HEK293 (cell line): ENCODE results near the gene TIMM10B.

Experiments used
- CTCF ChIA-PET: fragments of 350-600 bp; formaldehyde crosslinking; extraction: SDS; loops from one replicate; lab custom pipeline; 2021; ENCODE audit warnings: antibody characterized with exemption; lab: Yijun Ruan, JAX
- POLR2A ChIA-PET: fragments of 300-600 bp; formaldehyde crosslinking; extraction: SDS; loops from one replicate; lab custom pipeline; 2020; ENCODE audit warnings: antibody characterized with exemption, inconsistent platforms; lab: Yijun Ruan, JAX
- H3K27ac ChIP-seq: fragments of 200-500 bp; sonication (Bioruptor generic); 2 replicates; pipeline ENCODE4 v1.5.1; 2014; ENCODE audit warnings: low read depth, low read length, control low read depth, inconsistent platforms; ENCODE audit errors: extremely low read depth
- H3K36me3 ChIP-seq, 2 experiments: fragments of 200-500 bp in 1 of 2; sonication (Bioruptor generic) in 1 of 2; 1 replicate in 1 of 2; 2 replicates in 1 of 2; pipeline ENCODE4 v1.5.1; 2014 to 2017; ENCODE audit warnings: inconsistent platforms in 2 of 2, low read length in 2 of 2; ENCODE audit not compliant: control insufficient read depth in 2 of 2, insufficient read depth in 1 of 2
- H3K4me1 ChIP-seq: fragments of 200-500 bp; sonication (Bioruptor generic); 2 replicates; pipeline ENCODE4 v1.5.1; 2014; ENCODE audit warnings: mild to moderate bottlenecking, low read length, inconsistent platforms; ENCODE audit not compliant: control insufficient read depth, insufficient read depth
- H3K4me3 ChIP-seq: 2 replicates; pipeline ENCODE4 v1.5.1; 2011; ENCODE audit warnings: low read depth, mild to moderate bottlenecking, control low read depth, low read length, moderate library complexity
- H3K9me3 ChIP-seq: fragments of 200-500 bp; sonication (Bioruptor generic); 2 replicates; pipeline ENCODE4 v1.5.1; 2014; ENCODE audit warnings: low read depth, low read length, inconsistent platforms; ENCODE audit not compliant: control insufficient read depth, insufficient read depth
- CTCF ChIP-seq: fragments of 450-650 bp; formaldehyde crosslinking; IDR thresholded peaks from 2 replicates; pipeline ENCODE4 v1.5.1; 2016; ENCODE audit warnings: missing biosample characterization, missing genetic modification characterization
- EGR2 ChIP-seq: fragments of 450-650 bp; formaldehyde crosslinking; IDR thresholded peaks from 2 replicates; pipeline ENCODE4 v1.5.1; 2016; ENCODE audit warnings: low read depth, missing biosample characterization, missing genetic modification characterization
- SETDB1 ChIP-seq: IDR thresholded peaks from one replicate; pipeline ENCODE4 v1.6.1; 2017; ENCODE audit warnings: mild to moderate bottlenecking, low read length, moderate library complexity, mixed read lengths; ENCODE audit not compliant: insufficient read length
- ZBTB17 ChIP-seq: fragments of 450-650 bp; formaldehyde crosslinking; IDR thresholded peaks from 2 replicates; pipeline ENCODE4 v1.5.1; 2016; ENCODE audit warnings: missing biosample characterization, missing genetic modification characterization
- ZBTB44 ChIP-seq: fragments of 450-650 bp; IDR thresholded peaks from 2 replicates; pipeline ENCODE4 v1.5.1; 2018; ENCODE audit warnings: missing biosample characterization, mild to moderate bottlenecking, missing genetic modification characterization
- ZBTB6 ChIP-seq: fragments of 450-650 bp; formaldehyde crosslinking; IDR thresholded peaks from 2 replicates; pipeline ENCODE4 v1.5.1; 2017; ENCODE audit warnings: missing biosample characterization, missing genetic modification characterization
- ZNF155 ChIP-seq: fragments of 450-650 bp; formaldehyde crosslinking; IDR thresholded peaks from 2 replicates; pipeline ENCODE4 v1.5.1; 2016; ENCODE audit warnings: missing biosample characterization, missing genetic modification characterization
- ZNF280D ChIP-seq: fragments of 450-650 bp; formaldehyde crosslinking; IDR thresholded peaks from 2 replicates; pipeline ENCODE4 v1.5.1; 2016; ENCODE audit warnings: missing biosample characterization, missing genetic modification characterization
- ZNF366 ChIP-seq: fragments of 450-650 bp; formaldehyde crosslinking; conservative IDR thresholded peaks from 2 replicates; pipeline ENCODE4 v1.5.1; 2016; ENCODE audit warnings: missing biosample characterization, missing genetic modification characterization
- ZNF426 ChIP-seq: fragments of 450-650 bp; formaldehyde crosslinking; IDR thresholded peaks from 2 replicates; pipeline ENCODE4 v1.5.1; 2017; ENCODE audit warnings: missing biosample characterization, missing genetic modification characterization, mild to moderate bottlenecking, inconsistent platforms, moderate library complexity
- ZNF626 ChIP-seq: fragments of 450-650 bp; sonication (Bioruptor Pico); formaldehyde crosslinking; IDR thresholded peaks from 2 replicates; pipeline ENCODE4 v1.5.1; 2018; ENCODE audit warnings: missing biosample characterization, missing genetic modification characterization, inconsistent platforms
- ZNF664 ChIP-seq: fragments of 450-650 bp; formaldehyde crosslinking; IDR thresholded peaks from 2 replicates; pipeline ENCODE4 v1.5.1; 2016; ENCODE audit warnings: missing biosample characterization, missing genetic modification characterization
- ZNF677 ChIP-seq: fragments of 450-650 bp; IDR thresholded peaks from 2 replicates; pipeline ENCODE4 v1.5.0; 2018; ENCODE audit warnings: missing biosample characterization, mild to moderate bottlenecking, missing genetic modification characterization, moderate library complexity
- ZNF707 ChIP-seq: fragments of 450-650 bp; formaldehyde crosslinking; IDR thresholded peaks from 2 replicates; pipeline ENCODE4 v1.5.1; 2016; ENCODE audit warnings: missing biosample characterization, missing genetic modification characterization
- ZNF785 ChIP-seq: fragments of 450-650 bp; formaldehyde crosslinking; IDR thresholded peaks from 2 replicates; pipeline ENCODE4 v1.5.1; 2016; ENCODE audit warnings: missing biosample characterization, missing genetic modification characterization
- ZSCAN18 ChIP-seq: fragments of 450-650 bp; formaldehyde crosslinking; IDR thresholded peaks from 2 replicates; pipeline ENCODE4 v1.5.1; 2016; ENCODE audit warnings: missing biosample characterization, missing genetic modification characterization
- TF ChIP-seq, protein P1 (sequence below): fragments of 450-650 bp; formaldehyde crosslinking; IDR thresholded peaks from 2 replicates; pipeline ENCODE4; 2016; ENCODE audit warnings: missing biosample characterization, missing genetic modification characterization
- TF ChIP-seq, protein P2 (sequence below): fragments of 450-650 bp; formaldehyde crosslinking; IDR thresholded peaks from 2 replicates; pipeline ENCODE4 v1.5.1; 2016; ENCODE audit warnings: missing biosample characterization, missing genetic modification characterization

TIMM10B gene

GRCh38 chr11:6442441-6442840, 38.9 kb upstream of the TIMM10B start (continued):
- TF ChIP-seq ZBTB44 (tag by site-specific recombination) (no peak), ZNF707 (no peak), ZNF280D (no peak), ZNF366 (tag by site-specific recombination) (no peak)

DNA sequence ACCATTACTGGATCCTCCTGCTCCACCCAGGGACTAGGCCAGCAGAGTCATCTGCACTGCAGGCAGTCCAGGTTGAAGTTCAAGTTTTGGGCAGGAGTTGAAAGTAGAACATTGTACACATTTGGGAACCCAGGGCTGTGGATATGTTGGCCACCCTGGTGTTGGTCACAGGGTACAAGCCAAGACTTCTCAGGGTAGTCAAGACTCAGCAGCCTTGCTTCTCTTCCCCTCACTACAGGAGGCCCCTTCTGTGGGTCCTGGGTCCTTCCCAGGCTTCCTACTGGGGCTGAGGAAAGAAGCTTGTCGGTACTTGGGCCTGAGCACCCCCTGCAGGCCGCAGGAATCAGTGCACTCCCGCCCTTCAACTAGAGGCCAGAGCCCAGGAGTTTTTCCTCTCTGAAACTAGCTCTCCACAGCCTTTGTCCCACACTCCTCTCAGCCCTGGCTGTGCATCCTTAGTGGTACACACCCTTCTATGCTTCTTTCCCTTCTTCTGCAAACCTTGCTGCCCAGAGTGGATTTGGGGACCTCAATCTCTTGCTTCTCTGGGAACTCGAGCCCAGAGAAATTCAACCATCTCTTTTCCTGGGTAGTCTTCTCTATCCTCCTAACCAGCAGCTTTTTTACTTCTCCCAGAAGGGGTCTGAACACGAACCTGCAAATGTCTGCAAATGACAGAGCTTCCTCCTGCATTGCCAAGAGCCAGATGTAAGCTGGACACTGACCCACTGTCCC, 37.9 kb upstream of the TIMM10B start:
- no peak overlapping the region for H3K4me3 ChIP-seq
- H3K27ac ChIP-seq, result no peak overlapping the region
- H3K36me3 ChIP-seq, result peaks cover 0 to 8% of the 10 kb centered on the region in 2 experiments; a peak in 1 of 3 replicates
- CTCF ChIA-PET, result interaction anchor here (0.5 to 11.2 kb wide), 34 partner anchors 9 to 1748 kb away, joined by 3 to 228 read pairs (median 4); partner anchors contain the start of genes SMPD1, TIMM10B and TRIM3
- POLR2A ChIA-PET, result interaction anchor here (0.7 to 1.5 kb wide), 5 partner anchors 24 to 64 kb away, joined by 3 to 4 read pairs (median 3); partner anchors contain the start of genes APBB1 and SMPD1
- no peaks in the 10 kb centered on the region for H3K4me1 ChIP-seq
- TF ChIP-seq CTCF, result 0 out of 2 replicates have a peak, but pooled peaks have one; percentile 25
- TF ChIP-seq ZNF426 (tag by site-specific recombination), result no peak
- no peaks in the 10 kb centered on the region for H3K9me3 ChIP-seq

GRCh38 chr11:6448574-6448973, 32.7 kb upstream of the TIMM10B start:
- no peaks in the 10 kb centered on the region for H3K4me1 ChIP-seq
- no peak for TF ChIP-seq EGR2
- TF ChIP-seq SETDB1, result no peak
- no peak for TF ChIP-seq ZBTB6 (tag by site-specific recombination)
- TF ChIP-seq ZNF677 (tag by site-specific recombination), result no peak
- TF ChIP-seq ZBTB17 (tag by site-specific recombination), result no peak
- TF ChIP-seq ZNF707, result no peak
- TF ChIP-seq, protein P1, sequence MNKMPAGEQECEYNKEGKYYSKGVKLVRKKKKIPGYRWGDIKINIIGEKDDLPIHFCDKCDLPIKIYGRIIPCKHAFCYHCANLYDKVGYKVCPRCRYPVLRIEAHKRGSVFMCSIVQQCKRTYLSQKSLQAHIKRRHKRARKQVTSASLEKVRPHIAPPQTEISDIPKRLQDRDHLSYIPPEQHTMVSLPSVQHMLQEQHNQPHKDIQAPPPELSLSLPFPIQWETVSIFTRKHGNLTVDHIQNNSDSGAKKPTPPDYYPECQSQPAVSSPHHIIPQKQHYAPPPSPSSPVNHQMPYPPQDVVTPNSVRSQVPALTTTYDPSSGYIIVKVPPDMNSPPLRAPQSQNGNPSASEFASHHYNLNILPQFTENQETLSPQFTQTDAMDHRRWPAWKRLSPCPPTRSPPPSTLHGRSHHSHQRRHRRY (tag by site-specific recombination), result no peak
- no peak for TF ChIP-seq ZNF155 (tag by site-specific recombination)
- TF ChIP-seq ZNF785 (tag by site-specific recombination), result no peak
- TF ChIP-seq ZNF664, result no peak
- TF ChIP-seq ZSCAN18 (tag by site-specific recombination), result no peak
- TF ChIP-seq ZNF626 (tag by site-specific recombination), result no peak
- TF ChIP-seq, protein P2, sequence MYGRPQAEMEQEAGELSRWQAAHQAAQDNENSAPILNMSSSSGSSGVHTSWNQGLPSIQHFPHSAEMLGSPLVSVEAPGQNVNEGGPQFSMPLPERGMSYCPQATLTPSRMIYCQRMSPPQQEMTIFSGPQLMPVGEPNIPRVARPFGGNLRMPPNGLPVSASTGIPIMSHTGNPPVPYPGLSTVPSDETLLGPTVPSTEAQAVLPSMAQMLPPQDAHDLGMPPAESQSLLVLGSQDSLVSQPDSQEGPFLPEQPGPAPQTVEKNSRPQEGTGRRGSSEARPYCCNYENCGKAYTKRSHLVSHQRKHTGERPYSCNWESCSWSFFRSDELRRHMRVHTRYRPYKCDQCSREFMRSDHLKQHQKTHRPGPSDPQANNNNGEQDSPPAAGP (tag by site-specific recombination), result no peak
- ChIA-PET POLR2A (no interaction called here), CTCF (interaction anchor here (0.5 to 1.1 kb wide), 3 partner anchors 9 to 96 kb away, joined by 3 to 4 read pairs (median 4); no protein-coding TSS in a partner anchor)
- H3K36me3 ChIP-seq, result peaks cover 0 to 58% of the 10 kb centered on the region in 2 experiments; a peak in 1 of 3 replicates
- H3K9me3 ChIP-seq, result no peaks in the 10 kb centered on the region
- H3K4me3 ChIP-seq, result no peak overlapping the region
- H3K27ac ChIP-seq, result no peak overlapping the region
